CD4-positive, alpha-beta T cell treated with Interleukin-10 for 1 hour (primary cell): ENCODE results near the gene CTSW.

Source experiments
- DNase-seq: peaks from one replicate; pipeline ENCODE4 v3.0.0-alpha.2; 2020

CTSW gene

GRCh38 chr11:65932558-65932919 is 52.9 kb downstream of the CTSW start:
- DNase-seq = no peak
